Measurements from ENCODE around the gene ZNF536. TPM values are rescaled to one million over a fixed set of nuclear protein-coding genes. Genes with fewer than 3 reads are reported as not detected.

ZNF536 gene
- total and polyA plus RNA-seq, 10 of the 15 experiments (the other 5 are each of a cell fraction or from before 2014, with no cell fraction given): not detected

DNA sequence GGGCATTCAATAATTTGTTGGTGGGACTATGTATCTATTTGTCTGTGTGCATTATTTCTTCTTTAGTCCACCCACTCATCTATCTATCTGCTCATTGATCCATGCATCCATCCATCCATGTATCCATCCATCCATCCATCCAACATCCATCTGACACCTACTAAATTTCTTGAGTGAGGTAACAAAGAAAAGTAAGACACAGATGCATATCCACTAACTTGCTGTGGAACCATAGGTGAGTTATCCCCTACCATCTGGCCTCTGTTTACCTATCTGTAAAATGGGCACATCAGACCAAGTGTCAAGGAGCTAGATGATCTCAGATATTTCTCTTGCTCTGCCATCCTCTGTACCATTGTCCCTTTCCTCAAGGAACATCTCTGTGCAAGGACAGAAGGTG, 54.7 kb downstream of the ZNF536 start:
- H3K9me3 ChIP-seq (replicated peaks; ENCODE audit: control insufficient read depth, insufficient read depth, low read length): no peaks in the 10 kb centered on the region
- ChIA-PET RAD21 (ENCODE audit: unreplicated experiment) (no interaction called here), SMC1A (ENCODE audit: uncharacterized antibody, unreplicated experiment) (no interaction called here), POLR2A (no interaction called here), CTCF (no interaction called here)
- no peak overlapping the region for H2AFZ ChIP-seq (ENCODE audit: control insufficient read depth, low read depth, low read length)
- intact Hi-C loops (cut with micrococcal nuclease; ENCODE audit: unreplicated experiment): no loop called here
- no peak overlapping the region for H3K4me3 ChIP-seq
- no peak for DNase-seq (ENCODE audit: low read depth, low spot score)
- no peaks in the 10 kb centered on the region for H3K79me2 ChIP-seq (ENCODE audit: control insufficient read depth, insufficient read depth, low read length)
- no peak for ATAC-seq
- TF ChIP-seq KLF5 (IDR thresholded peaks at IDR 0.05; ENCODE audit: partially characterized antibody): no peak
- H4K20me1 ChIP-seq (ENCODE audit: control insufficient read depth, insufficient read depth): no peaks in the 10 kb centered on the region
- BruUV-seq (replicated peaks): no TSS peak
- H3K9ac ChIP-seq (ENCODE audit: control insufficient read depth, insufficient read depth, low read length): no peak overlapping the region
- H3K36me3 ChIP-seq (ENCODE audit: control insufficient read depth in 2 of 2, insufficient read depth in 2 of 2, low read length in 1 of 2): no peaks in the 10 kb centered on the region
- H3K4me1 ChIP-seq (ENCODE audit: control insufficient read depth, insufficient read depth, low read length): no peaks in the 10 kb centered on the region
- no peak overlapping the region for H3K4me2 ChIP-seq (ENCODE audit: control insufficient read depth, insufficient read depth)
- FAIRE-seq: no peak
- no peaks in the 10 kb centered on the region for H3K27me3 ChIP-seq (replicated peaks in 1 of 2; ENCODE audit: control insufficient read depth in 2 of 2, insufficient read depth in 2 of 2, low read length in 1 of 2)
- in situ Hi-C loops (cut with MboI): no loop called here
- H3K27ac ChIP-seq (ENCODE audit: control insufficient read depth, insufficient read depth): no peak overlapping the region

GRCh38 chr19:30428092-30428680, 56.0 kb downstream of the ZNF536 start:
- TF ChIP-seq CBX3 (IDR thresholded peaks at IDR 0.05; ENCODE audit: borderline replicate concordance, low read depth) (no peak), BRCA1 (IDR thresholded peaks at IDR 0.05; ENCODE audit: low read depth, low read length) (no peak), TCF12 (IDR thresholded peaks at IDR 0.05; ENCODE audit: low read depth, low read length) (no peak), TCF3 (IDR thresholded peaks at IDR 0.05; ENCODE audit: borderline replicate concordance, insufficient read depth, low read depth, low read length) (no peak), RAD21 (IDR thresholded peaks at IDR 0.05; ENCODE audit: insufficient read depth, low read depth, low read length) (no peak), BCL3 (IDR thresholded peaks at IDR 0.05; ENCODE audit: borderline replicate concordance, insufficient read depth, low read depth, low read length, poor library complexity, severe bottlenecking) (no peak), EP300 (IDR thresholded peaks at IDR 0.05; ENCODE audit: borderline replicate concordance in 1 of 2, control insufficient read depth in 1 of 2, low read depth in 2 of 2, low read length in 2 of 2) (no peak)
- TF ChIP-seq, protein P1, sequence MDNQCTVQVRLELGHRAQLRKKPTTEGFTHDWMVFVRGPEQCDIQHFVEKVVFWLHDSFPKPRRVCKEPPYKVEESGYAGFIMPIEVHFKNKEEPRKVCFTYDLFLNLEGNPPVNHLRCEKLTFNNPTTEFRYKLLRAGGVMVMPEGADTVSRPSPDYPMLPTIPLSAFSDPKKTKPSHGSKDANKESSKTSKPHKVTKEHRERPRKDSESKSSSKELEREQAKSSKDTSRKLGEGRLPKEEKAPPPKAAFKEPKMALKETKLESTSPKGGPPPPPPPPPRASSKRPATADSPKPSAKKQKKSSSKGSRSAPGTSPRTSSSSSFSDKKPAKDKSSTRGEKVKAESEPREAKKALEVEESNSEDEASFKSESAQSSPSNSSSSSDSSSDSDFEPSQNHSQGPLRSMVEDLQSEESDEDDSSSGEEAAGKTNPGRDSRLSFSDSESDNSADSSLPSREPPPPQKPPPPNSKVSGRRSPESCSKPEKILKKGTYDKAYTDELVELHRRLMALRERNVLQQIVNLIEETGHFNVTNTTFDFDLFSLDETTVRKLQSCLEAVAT (IDR thresholded peaks at IDR 0.05): no peak
- no peaks in the 10 kb centered on the region for H3K27me3 ChIP-seq (replicated peaks in 1 of 2; ENCODE audit: control insufficient read depth in 2 of 2, insufficient read depth in 2 of 2, low read length in 1 of 2)
- H3K79me2 ChIP-seq (ENCODE audit: control insufficient read depth, insufficient read depth, low read length): no peaks in the 10 kb centered on the region
- no TSS peak for BruUV-seq (replicated peaks)
- H3K36me3 ChIP-seq (ENCODE audit: control insufficient read depth in 2 of 2, insufficient read depth in 2 of 2, low read length in 1 of 2): no peaks in the 10 kb centered on the region
- ATAC-seq (no peak), DNase-seq (ENCODE audit: low read depth, low spot score) (no peak), FAIRE-seq (no peak)
- 3% methylated on average over 4 of the region's 6 CpGs for WGBS (ENCODE audit: insufficient coverage, insufficient replicate concordance, low lambda C conversion rate, missing lambda C conversion rate)
- no peaks in the 10 kb centered on the region for H3K9me3 ChIP-seq (replicated peaks; ENCODE audit: control insufficient read depth, insufficient read depth, low read length)
- RAD21 ChIA-PET (ENCODE audit: unreplicated experiment): no interaction called here
- no peak overlapping the region for H3K4me2 ChIP-seq (ENCODE audit: control insufficient read depth, insufficient read depth)
- SMC1A ChIA-PET (ENCODE audit: uncharacterized antibody, unreplicated experiment): no interaction called here
- in situ Hi-C loops (cut with MboI): no loop called here
- intact Hi-C loops (cut with micrococcal nuclease; ENCODE audit: unreplicated experiment): no loop called here
- H3K27ac ChIP-seq (ENCODE audit: control insufficient read depth, insufficient read depth): no peak overlapping the region
- H3K9ac ChIP-seq (ENCODE audit: control insufficient read depth, insufficient read depth, low read length): no peak overlapping the region
- CTCF ChIA-PET: no interaction called here
- H3K4me3 ChIP-seq: no peak overlapping the region
- no peaks in the 10 kb centered on the region for H3K4me1 ChIP-seq (ENCODE audit: control insufficient read depth, insufficient read depth, low read length)
- H2AFZ ChIP-seq (ENCODE audit: control insufficient read depth, low read depth, low read length): no peak overlapping the region
- H4K20me1 ChIP-seq (ENCODE audit: control insufficient read depth, insufficient read depth): no peaks in the 10 kb centered on the region
- POLR2A ChIA-PET: no interaction called here
